OCI-M1 (cell line): ENCODE measurements around the gene STING1.
"Not testable (repeated sequence)": the region's sequence is repeated elsewhere in the genome, so short reads cannot be mapped to it uniquely, and the experiment has no call there.

Source experiments
- DNase-seq: peaks from one replicate; lab custom pipeline; 2025; lab: John Stamatoyannopoulos, UW

Gene STING1

GRCh38 chr5:139482050-139482889, at the start of gene STING1:
Gene STING1 (minus strand): TSS chr5:139482758. CDS start chr5:139481704, 1,054 bp downstream.
- DNase-seq = peak; percentile 97

- DNase-seq = no peak
These were observed 49.2 kb upstream of the STING1 start for GRCh38 chr5:139531772-139532169.

DNA sequence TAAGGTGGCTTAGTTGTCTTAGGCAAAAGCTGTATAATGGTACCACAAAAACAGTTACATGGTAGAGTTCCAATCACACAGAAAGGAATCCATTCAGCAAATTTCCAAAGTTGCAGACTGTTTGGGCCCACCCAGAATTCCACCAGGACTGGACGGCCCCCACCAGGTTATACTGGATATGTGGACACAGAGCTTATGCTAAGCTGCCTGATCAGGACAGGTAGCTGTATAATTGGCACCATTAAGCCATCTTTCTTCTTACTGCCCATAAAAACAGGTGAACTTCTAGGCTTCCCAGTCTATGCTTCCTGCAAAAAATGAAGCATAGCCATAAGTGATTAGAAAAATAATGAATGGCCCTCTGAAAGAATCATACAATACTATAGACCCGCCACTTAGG, 47.5 kb upstream of the STING1 start:
- not testable (repeated sequence) for DNase-seq

DNA sequence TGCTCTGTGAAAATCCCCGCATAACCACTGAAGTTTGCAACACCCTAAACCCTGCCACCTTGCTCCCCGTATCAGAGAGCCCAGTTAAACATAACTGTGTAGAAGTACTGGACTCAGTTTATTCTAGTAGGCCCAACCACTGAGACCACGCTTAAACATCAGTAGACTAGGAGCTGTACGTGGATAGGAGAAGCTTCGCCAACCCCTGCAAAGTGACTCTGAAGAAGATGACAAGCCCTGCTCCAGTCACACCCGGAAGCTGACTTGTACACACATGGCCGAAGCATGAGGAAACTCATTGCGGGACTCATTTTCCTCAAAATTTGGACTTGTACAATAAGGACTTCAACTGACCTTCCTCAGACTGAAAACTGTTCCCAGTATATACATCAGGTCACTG, 46.1 kb upstream of the STING1 start:
- DNase-seq = not testable (repeated sequence)

- not testable (repeated sequence) for DNase-seq
These were observed 45.4 kb upstream of the STING1 start for GRCh38 chr5:139527896-139528467.

DNA sequence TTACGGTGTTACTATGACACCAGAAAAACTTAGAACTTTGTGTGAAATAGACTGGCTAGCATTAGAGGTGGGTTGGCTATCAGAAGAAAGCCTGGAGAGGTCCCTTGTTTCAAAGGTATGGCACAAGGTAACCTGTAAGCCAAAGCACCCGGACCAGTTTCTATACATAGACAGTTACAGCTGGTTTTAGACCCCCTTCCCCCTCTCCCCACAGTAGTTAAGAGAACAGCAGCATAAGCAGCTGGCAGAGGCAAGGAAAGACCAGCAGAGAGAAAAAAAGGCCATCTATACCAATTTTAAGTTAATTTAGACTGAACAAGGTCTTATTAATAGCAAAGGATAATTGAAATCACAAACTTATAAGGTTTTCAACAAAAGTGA, 44.5 kb upstream of the STING1 start:
- DNase-seq = not testable (repeated sequence)

GRCh38 chr5:139526309-139527089, 43.9 kb upstream of the STING1 start:
- not testable (repeated sequence) for DNase-seq

DNA sequence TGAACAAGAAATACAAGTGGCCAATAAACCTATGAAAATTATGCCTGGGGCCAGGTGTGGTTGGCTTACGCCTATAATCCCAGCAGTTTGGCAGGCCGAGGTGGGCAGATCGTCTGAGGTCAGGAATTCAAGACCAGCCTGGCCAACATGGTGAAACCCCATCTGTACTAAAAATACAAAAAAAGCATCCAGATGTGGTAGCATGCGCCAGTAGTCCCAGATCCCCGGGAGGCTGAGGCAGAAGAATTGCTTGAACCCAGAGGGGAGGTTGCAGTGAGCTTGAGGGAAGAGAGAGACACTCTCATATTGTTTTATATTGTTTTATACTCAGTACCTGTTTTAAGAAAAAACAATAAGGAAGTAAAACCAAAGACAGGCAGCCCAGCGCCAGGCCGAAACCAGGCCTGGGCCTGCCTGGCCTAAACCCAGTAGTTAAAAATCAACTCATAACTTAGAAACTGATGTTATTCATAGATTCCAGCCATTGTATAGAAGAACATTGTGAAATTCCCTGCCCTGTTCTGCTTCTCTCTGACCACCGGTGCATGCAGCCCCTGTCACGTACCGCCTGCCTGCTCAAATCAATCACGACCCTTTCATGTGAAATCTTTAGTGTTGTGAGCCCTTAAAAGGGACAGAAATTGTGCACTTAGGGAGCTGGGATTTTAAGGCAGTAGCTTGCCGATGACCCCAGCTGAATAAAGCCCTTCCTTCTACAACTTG, 43.2 kb upstream of the STING1 start:
- not testable (repeated sequence) for DNase-seq

- no peak for DNase-seq
These were observed 42.5 kb upstream of the STING1 start for GRCh38 chr5:139524940-139525585.

GRCh38 chr5:139524446-139524845, 41.9 kb upstream of the STING1 start:
- DNase-seq = no peak

- no peak for DNase-seq
These were observed 41.3 kb upstream of the STING1 start for GRCh38 chr5:139523635-139524445.

DNA sequence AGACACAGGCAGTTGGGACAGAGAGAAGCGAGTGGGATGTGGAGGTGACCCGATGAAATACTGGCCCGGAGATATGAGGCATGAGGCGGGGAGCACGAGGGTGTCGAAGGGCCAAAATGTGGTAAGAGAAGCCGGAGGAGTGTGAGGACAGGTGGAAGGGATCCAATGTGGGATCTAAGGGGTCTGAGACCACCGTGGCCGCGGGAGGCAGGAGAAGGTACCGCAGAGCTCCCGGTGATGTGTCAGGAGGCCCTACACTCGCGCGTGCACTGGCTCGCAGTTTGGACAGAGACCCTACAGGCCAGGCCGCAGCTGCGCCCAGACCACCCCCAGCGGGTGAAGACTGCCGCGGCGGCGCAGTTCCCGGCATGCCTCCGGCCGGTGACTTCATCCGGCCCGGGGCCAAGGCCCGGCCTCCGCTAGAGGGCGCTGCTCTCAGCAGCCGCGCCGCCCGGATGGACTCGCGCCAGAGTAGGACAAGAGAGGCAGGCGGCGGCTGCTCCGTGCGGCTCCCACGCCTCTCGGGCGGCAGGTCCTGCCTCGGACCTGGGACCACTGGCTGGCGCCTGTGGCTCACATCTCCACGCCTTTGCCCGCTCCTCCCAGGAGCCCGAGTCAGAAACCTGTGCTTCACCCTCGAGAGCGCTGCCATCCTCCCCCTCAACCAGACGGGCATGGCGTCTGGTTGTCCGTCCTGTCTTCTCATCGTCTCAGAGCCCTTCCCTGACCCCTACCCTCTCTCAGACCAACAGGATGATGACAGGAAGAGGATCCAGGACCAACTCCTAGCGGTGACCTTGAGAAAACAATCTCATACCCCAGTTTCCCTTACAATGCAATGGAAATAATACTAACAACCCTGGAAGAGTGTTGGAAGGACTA, 35.4 kb upstream of the STING1 start:
- DNase-seq = peak; percentile 95

DNA sequence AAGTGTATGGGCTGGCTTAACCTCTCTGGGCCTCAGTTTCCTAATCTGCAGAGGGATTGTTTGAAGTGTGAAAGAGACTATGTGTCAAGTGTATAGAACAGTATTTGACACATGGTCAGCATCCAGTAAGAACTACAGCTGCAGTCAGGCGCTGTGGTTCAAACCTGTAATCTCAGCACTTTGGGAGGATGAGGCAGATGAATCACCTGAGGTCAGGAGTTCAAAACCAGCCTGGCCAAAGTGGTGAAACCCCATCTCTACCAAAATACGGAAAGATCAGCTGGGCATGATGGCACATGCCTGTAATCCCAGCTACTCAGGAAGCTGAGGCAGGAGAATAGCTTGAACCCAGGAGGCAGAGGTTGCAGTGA, 31.9 kb upstream of the STING1 start:
- DNase-seq = no peak

DNA sequence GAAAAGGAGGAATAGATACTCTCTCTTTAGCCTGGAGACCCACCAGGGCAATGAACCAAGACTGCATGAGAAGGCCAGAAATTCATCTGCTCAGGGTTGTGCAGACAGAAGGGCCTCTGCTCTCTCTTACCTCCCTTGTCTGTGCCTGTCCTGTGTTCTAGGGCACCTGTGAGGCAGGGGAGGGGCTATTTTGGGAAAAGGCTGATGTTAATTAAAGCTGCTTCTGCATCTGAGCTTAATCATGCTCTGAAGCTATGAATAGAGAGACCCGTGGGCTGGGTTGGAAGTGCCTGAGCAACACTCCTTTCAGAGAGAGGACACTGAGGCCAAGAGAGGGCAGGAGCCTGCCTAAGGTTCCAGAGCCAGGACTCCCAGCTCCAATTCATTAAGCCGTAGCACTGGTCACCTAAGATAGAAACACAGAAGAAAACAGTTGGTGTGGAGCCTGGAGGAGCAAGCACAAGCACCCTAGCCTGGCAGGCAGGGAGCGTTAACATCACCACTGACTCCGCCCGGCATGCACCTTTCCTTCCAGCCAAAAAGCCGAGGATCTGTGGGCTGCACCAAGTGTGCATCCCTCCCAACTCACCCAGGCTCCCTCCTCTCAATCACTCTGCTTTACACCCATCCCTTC, 31.4 kb upstream of the STING1 start:
- DNase-seq = no peak

GRCh38 chr5:139513434-139513833, 30.9 kb upstream of the STING1 start:
- peak; percentile 91 for DNase-seq

DNA sequence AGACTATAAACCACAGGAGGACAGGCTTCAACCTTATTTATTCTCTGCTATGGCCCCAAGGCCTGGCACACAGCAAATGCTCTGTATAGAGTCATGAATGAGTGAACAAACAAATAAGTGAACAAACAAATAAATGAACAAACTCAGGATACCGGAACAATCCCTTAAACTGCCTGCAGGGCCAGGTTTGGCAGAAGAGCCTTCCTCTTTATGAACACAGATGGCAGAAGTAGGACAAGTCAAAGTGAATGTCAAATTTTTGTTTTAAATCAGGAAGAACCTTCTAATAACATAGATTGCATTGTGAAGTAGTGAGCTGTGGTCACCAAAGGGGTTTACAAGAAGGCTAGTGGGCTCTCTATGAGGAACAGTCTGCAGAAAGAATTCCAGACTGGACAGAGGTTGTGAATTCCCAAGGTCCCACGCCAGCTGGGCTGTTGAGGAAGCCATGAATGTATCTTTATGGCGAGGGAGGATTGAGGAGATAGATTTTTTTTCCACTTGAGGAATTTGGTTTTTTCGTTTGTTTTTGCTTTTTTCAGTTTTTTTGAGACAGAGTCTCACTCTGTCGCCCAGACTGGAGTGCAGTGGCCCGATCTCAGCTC, 30.3 kb upstream of the STING1 start:
- DNase-seq = no peak

- DNase-seq = not testable (repeated sequence)
These were observed 22.2 kb upstream of the STING1 start for GRCh38 chr5:139504722-139505121.

- DNase-seq = peak; percentile 41
These were observed 21.3 kb upstream of the STING1 start for GRCh38 chr5:139503879-139504278.
